OCI-LY1 (cell line): ENCODE measurements around the gene FAM47E.

ENCODE experiments used
- H2AFZ ChIP-seq: fragments of 200-600 bp; sonication (generic), shearing (Covaris generic); 2 replicates; pipeline ENCODE4 v1.6.0; 2014; ENCODE audit warnings: antibody characterized with exemption, mild to moderate bottlenecking, low read length
- H3F3A ChIP-seq: fragments of 200-600 bp; sonication (generic), shearing (Covaris generic); 2 replicates; pipeline ENCODE4 v1.6.0; 2014; ENCODE audit warnings: mild to moderate bottlenecking, antibody characterized with exemption, low read length, moderate library complexity; ENCODE audit not compliant: insufficient read depth
- H3K27ac ChIP-seq: fragments of 200-600 bp; sonication (generic); 2 replicates; pipeline ENCODE4 v1.5.1; 2014; ENCODE audit warnings: low read length, mixed run types, mild to moderate bottlenecking, low read depth; ENCODE audit not compliant: poor library complexity, severe bottlenecking
- H3K27me3 ChIP-seq: fragments of 200-600 bp; sonication (generic); 2 replicates; pipeline ENCODE4 v1.6.0; 2014; ENCODE audit warnings: antibody characterized with exemption, mild to moderate bottlenecking, low read length, moderate library complexity; ENCODE audit not compliant: insufficient read depth
- H3K36me3 ChIP-seq: fragments of 200-600 bp; sonication (generic); 2 replicates; pipeline ENCODE4 v1.6.1; 2014; ENCODE audit warnings: mild to moderate bottlenecking, antibody characterized with exemption, low read length, moderate library complexity, mixed read lengths; ENCODE audit not compliant: insufficient read depth
- H3K4me1 ChIP-seq: fragments of 200-600 bp; sonication (generic); 2 replicates; pipeline ENCODE4 v1.5.1; 2014; ENCODE audit warnings: mild to moderate bottlenecking, low read length, moderate library complexity; ENCODE audit not compliant: insufficient read depth, severe bottlenecking
- H3K4me2 ChIP-seq: fragments of 200-600 bp; sonication (generic), shearing (Covaris generic); 2 replicates; pipeline ENCODE4 v1.6.1; 2014; ENCODE audit warnings: low read length
- H3K4me3 ChIP-seq: fragments of 200-600 bp; sonication (generic); 2 replicates; pipeline ENCODE4 v1.5.1; 2014; ENCODE audit warnings: low read length, low read depth, mild to moderate bottlenecking, mixed read lengths; ENCODE audit not compliant: poor library complexity, severe bottlenecking
- H3K79me2 ChIP-seq: fragments of 200-600 bp; shearing (Covaris generic); 2 replicates; pipeline ENCODE4 v1.6.1; 2016; ENCODE audit warnings: mixed run types, low read length, mixed read lengths; ENCODE audit not compliant: insufficient read depth
- H3K9ac ChIP-seq: fragments of 200-600 bp; sonication (generic), shearing (Covaris generic); 2 replicates; pipeline ENCODE4 v1.6.1; 2014; ENCODE audit warnings: mild to moderate bottlenecking, low read length, mixed read lengths
- H3K9me2 ChIP-seq: fragments of 200-600 bp; sonication (generic), shearing (Covaris generic); 2 replicates; pipeline ENCODE4 v1.6.1; 2014; ENCODE audit warnings: low read depth, mild to moderate bottlenecking, low read length, mixed read lengths
- H3K9me3 ChIP-seq: fragments of 200-600 bp; shearing (Covaris generic); 2 replicates; pipeline ENCODE4 v1.6.1; 2014; ENCODE audit warnings: low read length, mixed read lengths
- H4K20me1 ChIP-seq: fragments of 200-600 bp; sonication (generic), shearing (Covaris generic); 2 replicates; pipeline ENCODE4 v1.6.0; 2016; ENCODE audit warnings: mild to moderate bottlenecking, low read length; ENCODE audit not compliant: insufficient read depth
- CTCF ChIP-seq: fragments of 200-600 bp; sonication (generic), shearing (Covaris generic); IDR thresholded peaks from 2 replicates; pipeline ENCODE4 v1.5.1; 2017; ENCODE audit warnings: mild to moderate bottlenecking, antibody characterized with exemption, low read length, moderate library complexity, mixed read lengths
- EZH2 ChIP-seq: fragments of 200-600 bp; sonication (generic), shearing (Covaris generic); IDR thresholded peaks from 2 replicates; pipeline ENCODE4 v1.8.0; 2017; ENCODE audit warnings: borderline replicate concordance, mixed run types, mild to moderate bottlenecking, antibody characterized with exemption, low read length, moderate library complexity, mixed read lengths

Gene FAM47E

GRCh38 chr4:76235407-76235806 lies 16.1 kb upstream of the FAM47E start:
- Histone ChIP-seq H3K36me3 (no peaks in the 10 kb centered on the region), H3K9me3 (no peaks in the 10 kb centered on the region), H2AFZ (no peak overlapping the region), H4K20me1 (no peaks in the 10 kb centered on the region), H3F3A (no peaks in the 10 kb centered on the region), H3K27ac (no peak overlapping the region), H3K4me3 (no peak overlapping the region), H3K9ac (no peak overlapping the region), H3K9me2 (no peaks in the 10 kb centered on the region), H3K4me1 (no peaks in the 10 kb centered on the region), H3K27me3 (no peaks in the 10 kb centered on the region), H3K4me2 (no peak overlapping the region), H3K79me2 (no peaks in the 10 kb centered on the region)
- TF ChIP-seq EZH2 (no peak), CTCF (no peak)

- H3K9ac ChIP-seq, result no peak overlapping the region
- no peaks in the 10 kb centered on the region for H3K9me3 ChIP-seq
- H3K4me2 ChIP-seq, result no peak overlapping the region
- H3K9me2 ChIP-seq, result no peaks in the 10 kb centered on the region
- H2AFZ ChIP-seq, result no peak overlapping the region
- no peak overlapping the region for H3K4me3 ChIP-seq
- H3F3A ChIP-seq, result no peaks in the 10 kb centered on the region
- no peaks in the 10 kb centered on the region for H3K36me3 ChIP-seq
- H3K27ac ChIP-seq, result no peak overlapping the region
- H3K4me1 ChIP-seq, result no peaks in the 10 kb centered on the region
- no peaks in the 10 kb centered on the region for H4K20me1 ChIP-seq
- no peaks in the 10 kb centered on the region for H3K27me3 ChIP-seq
- TF ChIP-seq CTCF (no peak), EZH2 (no peak)
- H3K79me2 ChIP-seq, result no peaks in the 10 kb centered on the region
Observed at GRCh38 chr4:76235915-76236314, 15.6 kb upstream of the FAM47E start.

- H3K27me3 ChIP-seq, result no peaks in the 10 kb centered on the region
- no peak overlapping the region for H3K4me3 ChIP-seq
- H2AFZ ChIP-seq, result no peak overlapping the region
- TF ChIP-seq CTCF (no peak), EZH2 (no peak)
- no peak overlapping the region for H3K4me2 ChIP-seq
- no peaks in the 10 kb centered on the region for H3F3A ChIP-seq
- H3K9ac ChIP-seq, result no peak overlapping the region
- no peaks in the 10 kb centered on the region for H3K9me2 ChIP-seq
- H3K36me3 ChIP-seq, result no peaks in the 10 kb centered on the region
- H3K4me1 ChIP-seq, result no peaks in the 10 kb centered on the region
- H4K20me1 ChIP-seq, result no peaks in the 10 kb centered on the region
- H3K79me2 ChIP-seq, result no peaks in the 10 kb centered on the region
- no peak overlapping the region for H3K27ac ChIP-seq
- H3K9me3 ChIP-seq, result no peaks in the 10 kb centered on the region
Observed at GRCh38 chr4:76238236-76238635, 13.3 kb upstream of the FAM47E start.
